Measurements from ENCODE around the gene C10orf71. TPM values are rescaled to one million over a fixed set of nuclear protein-coding genes. Genes with fewer than 3 reads are reported as not detected.

The C10orf71 gene
- total and polyA plus RNA-seq, 4 donors: not detected

GRCh38 chr10:49280001-49280408 lies 19.0 kb upstream of the C10orf71 start:
- DNase-seq (no peak), ATAC-seq (ENCODE audit: insufficient read depth, low FRiP score) (no peak)
- Histone ChIP-seq H3K9ac (ENCODE audit: insufficient read depth in 1 of 2, low read length in 2 of 2) (no peak overlapping the region), H3K4me3 (no peak overlapping the region), H3K4me1 (ENCODE audit: control insufficient read depth in 5 of 5, insufficient read depth in 5 of 5, low read length in 5 of 5) (peaks cover 0 to 8% (median 0%) of the 10 kb centered on the region in 5 donors), H3K27ac (ENCODE audit: low read depth in 1 of 2, low read length in 1 of 2) (no peak overlapping the region), H3K9me3 (ENCODE audit: control insufficient read depth in 4 of 4, insufficient read depth in 3 of 4, low read length in 3 of 4) (no peaks in the 10 kb centered on the region), H3K27me3 (ENCODE audit: control insufficient read depth in 3 of 3, insufficient read depth in 3 of 3, low read length in 2 of 3) (peaks cover 0 to 3% (median 3%) of the 10 kb centered on the region in 3 donors), H3K36me3 (ENCODE audit: control insufficient read depth in 4 of 4, insufficient read depth in 4 of 4, low read length in 4 of 4) (no peaks in the 10 kb centered on the region)
- WGBS, 2 donors: 53 to 75% methylated on average over 3 of the region's 3 CpGs
- TF ChIP-seq, protein P1, sequence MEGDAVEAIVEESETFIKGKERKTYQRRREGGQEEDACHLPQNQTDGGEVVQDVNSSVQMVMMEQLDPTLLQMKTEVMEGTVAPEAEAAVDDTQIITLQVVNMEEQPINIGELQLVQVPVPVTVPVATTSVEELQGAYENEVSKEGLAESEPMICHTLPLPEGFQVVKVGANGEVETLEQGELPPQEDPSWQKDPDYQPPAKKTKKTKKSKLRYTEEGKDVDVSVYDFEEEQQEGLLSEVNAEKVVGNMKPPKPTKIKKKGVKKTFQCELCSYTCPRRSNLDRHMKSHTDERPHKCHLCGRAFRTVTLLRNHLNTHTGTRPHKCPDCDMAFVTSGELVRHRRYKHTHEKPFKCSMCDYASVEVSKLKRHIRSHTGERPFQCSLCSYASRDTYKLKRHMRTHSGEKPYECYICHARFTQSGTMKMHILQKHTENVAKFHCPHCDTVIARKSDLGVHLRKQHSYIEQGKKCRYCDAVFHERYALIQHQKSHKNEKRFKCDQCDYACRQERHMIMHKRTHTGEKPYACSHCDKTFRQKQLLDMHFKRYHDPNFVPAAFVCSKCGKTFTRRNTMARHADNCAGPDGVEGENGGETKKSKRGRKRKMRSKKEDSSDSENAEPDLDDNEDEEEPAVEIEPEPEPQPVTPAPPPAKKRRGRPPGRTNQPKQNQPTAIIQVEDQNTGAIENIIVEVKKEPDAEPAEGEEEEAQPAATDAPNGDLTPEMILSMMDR (IDR thresholded peaks at IDR 0.05; ENCODE audit: control extremely low read depth, extremely low read depth): no peak

DNA sequence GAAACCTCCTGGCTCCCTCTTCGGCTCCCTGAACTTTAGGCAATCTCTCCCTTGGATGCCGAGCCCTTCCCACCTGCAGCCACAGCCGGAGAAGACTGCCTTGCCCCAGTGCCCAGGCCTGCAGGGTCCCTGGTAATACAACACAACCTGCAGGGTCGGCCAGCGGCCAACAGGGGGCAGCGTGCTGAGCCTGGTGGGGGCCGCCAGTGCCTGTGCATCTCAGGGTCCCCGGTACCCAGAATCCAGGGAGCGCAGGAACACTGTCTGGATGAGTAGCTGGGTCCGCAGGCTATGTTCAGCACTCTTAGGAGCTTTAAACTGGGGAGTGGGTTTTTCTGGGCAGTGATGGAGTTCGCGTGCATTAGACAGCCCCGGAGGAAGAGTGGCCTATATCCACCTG lies 17.5 kb upstream of the C10orf71 start:
- H3K27me3 ChIP-seq (ENCODE audit: control insufficient read depth in 3 of 3, insufficient read depth in 3 of 3, low read length in 2 of 3): peaks cover 0 to 3% (median 3%) of the 10 kb centered on the region in 3 donors
- H3K4me1 ChIP-seq (ENCODE audit: control insufficient read depth in 5 of 5, insufficient read depth in 5 of 5, low read length in 5 of 5): peaks cover 0 to 8% (median 0%) of the 10 kb centered on the region in 5 donors
- 72 to 83% methylated on average over 13 of the region's 13 CpGs for WGBS, 2 donors
- DNase-seq (no peak), ATAC-seq (ENCODE audit: insufficient read depth, low FRiP score) (no peak)
- no peak overlapping the region for H3K27ac ChIP-seq (ENCODE audit: low read depth in 1 of 2, low read length in 1 of 2)
- TF ChIP-seq, protein P1 (IDR thresholded peaks at IDR 0.05; ENCODE audit: control extremely low read depth, extremely low read depth): no peak
- H3K9me3 ChIP-seq (ENCODE audit: control insufficient read depth in 4 of 4, insufficient read depth in 3 of 4, low read length in 3 of 4): no peaks in the 10 kb centered on the region
- no peak overlapping the region for H3K9ac ChIP-seq (ENCODE audit: insufficient read depth in 1 of 2, low read length in 2 of 2)
- H3K4me3 ChIP-seq: no peak overlapping the region
- no peaks in the 10 kb centered on the region for H3K36me3 ChIP-seq (ENCODE audit: control insufficient read depth in 4 of 4, insufficient read depth in 4 of 4, low read length in 4 of 4)

DNA sequence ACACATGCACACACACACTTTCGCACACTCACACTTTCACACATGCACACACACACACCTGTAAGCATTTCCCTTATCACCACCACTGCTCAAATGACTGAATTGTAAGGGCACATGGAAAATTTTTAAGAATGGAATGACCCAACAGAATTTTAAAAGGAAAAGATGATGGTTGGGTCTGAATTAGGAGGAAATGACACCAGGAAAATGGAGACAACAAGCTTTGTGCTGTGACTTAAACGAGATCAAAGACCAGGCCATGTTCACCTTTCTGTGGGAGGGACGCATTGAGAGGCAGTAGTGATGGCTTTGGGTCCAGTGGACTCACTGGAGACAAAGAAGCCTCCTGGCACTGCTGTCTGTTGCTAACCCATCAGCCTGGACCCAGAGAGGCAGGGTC lies 16.7 kb upstream of the C10orf71 start:
- Histone ChIP-seq H3K9me3 (ENCODE audit: control insufficient read depth in 4 of 4, insufficient read depth in 3 of 4, low read length in 3 of 4) (no peaks in the 10 kb centered on the region), H3K4me3 (no peak overlapping the region), H3K27ac (ENCODE audit: low read depth in 1 of 2, low read length in 1 of 2) (no peak overlapping the region), H3K9ac (ENCODE audit: insufficient read depth in 1 of 2, low read length in 2 of 2) (no peak overlapping the region), H3K4me1 (ENCODE audit: control insufficient read depth in 5 of 5, insufficient read depth in 5 of 5, low read length in 5 of 5) (peaks cover 0 to 8% (median 0%) of the 10 kb centered on the region in 5 donors), H3K36me3 (ENCODE audit: control insufficient read depth in 4 of 4, insufficient read depth in 4 of 4, low read length in 4 of 4) (no peaks in the 10 kb centered on the region), H3K27me3 (ENCODE audit: control insufficient read depth in 3 of 3, insufficient read depth in 3 of 3, low read length in 2 of 3) (peaks cover 0 to 3% (median 3%) of the 10 kb centered on the region in 3 donors)
- DNase-seq: no peak
- WGBS, 2 donors: 70 to 85% methylated on average over 3 of the region's 3 CpGs
- ATAC-seq (ENCODE audit: insufficient read depth, low FRiP score): no peak
- TF ChIP-seq, protein P1 (IDR thresholded peaks at IDR 0.05; ENCODE audit: control extremely low read depth, extremely low read depth): no peak

DNA sequence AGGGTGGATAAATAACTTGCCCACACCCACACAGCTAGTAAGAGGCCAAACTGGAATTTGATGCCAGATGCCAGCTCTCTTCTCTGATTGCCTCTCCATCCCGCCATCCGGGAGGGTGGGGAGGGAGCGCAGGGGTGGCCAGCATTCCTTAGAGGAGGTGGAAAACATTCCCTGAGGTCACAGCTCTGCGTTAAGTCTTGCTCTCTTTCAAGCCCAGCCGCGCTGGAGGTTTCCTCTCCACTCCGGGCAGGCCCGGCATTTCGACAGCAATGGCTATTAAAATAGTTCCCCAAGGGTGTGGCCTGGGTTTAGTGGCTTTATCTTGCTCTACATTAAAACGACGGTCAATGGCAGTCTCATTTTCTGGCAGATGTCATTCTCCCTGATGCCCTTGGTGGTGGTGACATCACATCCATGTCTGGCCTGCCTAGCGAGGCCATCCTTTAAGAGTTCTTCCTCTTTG lies 16.1 kb upstream of the C10orf71 start:
- ATAC-seq (ENCODE audit: insufficient read depth, low FRiP score) (no peak), DNase-seq (no peak)
- Histone ChIP-seq H3K9ac (ENCODE audit: insufficient read depth in 1 of 2, low read length in 2 of 2) (no peak overlapping the region), H3K27me3 (ENCODE audit: control insufficient read depth in 3 of 3, insufficient read depth in 3 of 3, low read length in 2 of 3) (peaks cover 0 to 3% (median 3%) of the 10 kb centered on the region in 3 donors), H3K9me3 (ENCODE audit: control insufficient read depth in 4 of 4, insufficient read depth in 3 of 4, low read length in 3 of 4) (no peaks in the 10 kb centered on the region), H3K27ac (ENCODE audit: low read depth in 1 of 2, low read length in 1 of 2) (no peak overlapping the region), H3K4me3 (no peak overlapping the region), H3K36me3 (ENCODE audit: control insufficient read depth in 4 of 4, insufficient read depth in 4 of 4, low read length in 4 of 4) (no peaks in the 10 kb centered on the region), H3K4me1 (ENCODE audit: control insufficient read depth in 5 of 5, insufficient read depth in 5 of 5, low read length in 5 of 5) (peaks cover 0 to 8% (median 0%) of the 10 kb centered on the region in 5 donors)
- WGBS, 2 donors: 53 to 56% methylated on average over 12 of the region's 12 CpGs
- TF ChIP-seq, protein P1 (IDR thresholded peaks at IDR 0.05; ENCODE audit: control extremely low read depth, extremely low read depth): no peak
